Prostate gland (tissue), 2 donors: ENCODE results near the gene OPA1. TPM values are rescaled to one million over a fixed set of nuclear protein-coding genes. Genes with fewer than 3 reads are reported as not detected.

Source experiments
- DNase-seq: peaks from one replicate; pipeline ENCODE4 v3.0.0-alpha.2; 2019; ENCODE audit warnings: low spot score
- H3K27ac ChIP-seq, 2 donors: fragments of 200-600 bp; sonication (generic); 2 replicates each; pipeline ENCODE4 v1.5.1; 2017 to 2019
- H3K27me3 ChIP-seq: fragments of 200-600 bp; sonication (generic); replicated peaks from 2 replicates; pipeline ENCODE4 v1.5.1; 2019; ENCODE audit not compliant: insufficient read depth
- H3K36me3 ChIP-seq, 2 donors: fragments of 200-600 bp; sonication (generic); 1 replicate in 1 of 2; 2 replicates in 1 of 2; pipeline versions ENCODE4 v1.5.1 to v1.8.1; 2017 to 2019
- H3K4me1 ChIP-seq: fragments of 200-600 bp; sonication (generic); replicated peaks from 2 replicates; pipeline ENCODE4 v1.5.1; 2019
- H3K4me3 ChIP-seq, 2 donors: fragments of 200-600 bp; sonication (generic); 2 replicates each; pipeline ENCODE4 v1.5.1; 2017 to 2019
- H3K9me3 ChIP-seq: fragments of 200-600 bp; sonication (generic); 2 replicates; pipeline ENCODE4 v1.5.1; 2017
- POLR2A ChIP-seq: fragments of 450-650 bp; IDR thresholded peaks from one replicate; pipeline ENCODE4 v1.6.1; 2016; ENCODE audit warnings: antibody characterized with exemption, mild to moderate bottlenecking
- POLR2AphosphoS5 ChIP-seq: sonication (generic); formaldehyde crosslinking; IDR thresholded peaks from one replicate; pipeline ENCODE4 v1.6.1; 2017; ENCODE audit warnings: antibody characterized with exemption
- whole genome bisulfite sequencing: methylation state at CpG from one replicate; pipeline ENCODE4 v1.1.5; 2018; 5-methylcytosine and 5-hydroxymethylcytosine counted together
- intact Hi-C: fragments of 100-400 bp; cut with DNase I; formaldehyde crosslinking; loops from one replicate; pipeline ENCODE4 v1.14.2; 2022
- total RNA-seq, 2 donors: library from RNA; depleted of rRNA; stranded (reverse); fragments of >200 nt; gene quantifications; one replicate each; pipeline ENCODE4 v1.1.0, GENCODE V29; 2016
- TF ChIP-seq, protein P1 (sequence below), 4 experiments: fragments of 200-600 bp in 2 of 4; fragments of 450-650 bp in 2 of 4; sonication (generic) in 2 of 4; IDR thresholded peaks; 1 replicate in 3 of 4; 2 replicates in 1 of 4; pipeline ENCODE4 v1.5.1; 2016 to 2019; ENCODE audit warnings: antibody characterized with exemption in 4 of 4, mild to moderate bottlenecking in 2 of 4, moderate library complexity in 2 of 4

OPA1 gene
- total RNA-seq, 2 donors from 2014 or later, result 27.1 to 45.1 TPM

DNA sequence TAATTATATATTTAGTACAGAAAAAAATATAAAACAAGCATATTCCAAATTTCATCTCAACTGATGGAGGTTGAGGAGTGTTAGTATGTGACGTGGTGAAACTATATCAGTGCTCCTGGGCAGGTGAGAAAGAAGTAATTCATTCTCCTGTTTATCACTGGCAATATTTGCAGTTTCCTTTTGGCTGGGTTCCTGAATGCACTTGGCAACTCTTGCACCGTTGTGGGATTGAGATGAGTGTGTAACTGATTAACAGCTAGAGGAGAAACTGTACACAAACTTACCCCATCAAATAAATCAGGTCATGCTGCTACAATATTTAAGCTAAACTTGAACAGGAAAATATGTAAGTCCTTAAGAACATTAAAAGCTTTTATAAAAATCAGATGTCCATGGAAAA, 36.2 kb upstream of the OPA1 start:
- Histone ChIP-seq H3K4me1 (no peaks in the 10 kb centered on the region), H3K27ac (no peak overlapping the region), H3K4me3 (no peak overlapping the region), H3K36me3 (no peaks in the 10 kb centered on the region), H3K9me3 (no peaks in the 10 kb centered on the region), H3K27me3 (no peaks in the 10 kb centered on the region)
- intact Hi-C loops, result no loop called here
- TF ChIP-seq POLR2A, result no peak
- TF ChIP-seq, protein P1, sequence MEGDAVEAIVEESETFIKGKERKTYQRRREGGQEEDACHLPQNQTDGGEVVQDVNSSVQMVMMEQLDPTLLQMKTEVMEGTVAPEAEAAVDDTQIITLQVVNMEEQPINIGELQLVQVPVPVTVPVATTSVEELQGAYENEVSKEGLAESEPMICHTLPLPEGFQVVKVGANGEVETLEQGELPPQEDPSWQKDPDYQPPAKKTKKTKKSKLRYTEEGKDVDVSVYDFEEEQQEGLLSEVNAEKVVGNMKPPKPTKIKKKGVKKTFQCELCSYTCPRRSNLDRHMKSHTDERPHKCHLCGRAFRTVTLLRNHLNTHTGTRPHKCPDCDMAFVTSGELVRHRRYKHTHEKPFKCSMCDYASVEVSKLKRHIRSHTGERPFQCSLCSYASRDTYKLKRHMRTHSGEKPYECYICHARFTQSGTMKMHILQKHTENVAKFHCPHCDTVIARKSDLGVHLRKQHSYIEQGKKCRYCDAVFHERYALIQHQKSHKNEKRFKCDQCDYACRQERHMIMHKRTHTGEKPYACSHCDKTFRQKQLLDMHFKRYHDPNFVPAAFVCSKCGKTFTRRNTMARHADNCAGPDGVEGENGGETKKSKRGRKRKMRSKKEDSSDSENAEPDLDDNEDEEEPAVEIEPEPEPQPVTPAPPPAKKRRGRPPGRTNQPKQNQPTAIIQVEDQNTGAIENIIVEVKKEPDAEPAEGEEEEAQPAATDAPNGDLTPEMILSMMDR (IDR thresholded peaks at IDR 0.05), result no peak
- WGBS, result 43% methylated on average over 2 of the region's 2 CpGs
- DNase-seq, result no peak

- TF ChIP-seq, protein P1 (IDR thresholded peaks at IDR 0.05), result no peak
- TF ChIP-seq POLR2A, result no peak
- no peak for TF ChIP-seq POLR2AphosphoS5
- no peak overlapping the region for H3K27ac ChIP-seq
- intact Hi-C loops, result no loop called here
Observed at GRCh38 chr3:193559100-193559499, 33.9 kb upstream of the OPA1 start.

GRCh38 chr3:193560091-193560490, 32.9 kb upstream of the OPA1 start:
- Histone ChIP-seq H3K27ac (no peak overlapping the region), H3K36me3 (no peaks in the 10 kb centered on the region), H3K9me3 (no peaks in the 10 kb centered on the region), H3K4me3 (no peak overlapping the region), H3K4me1 (no peaks in the 10 kb centered on the region), H3K27me3 (no peaks in the 10 kb centered on the region)
- no peak for TF ChIP-seq POLR2A
- TF ChIP-seq POLR2AphosphoS5, result no peak
- TF ChIP-seq, protein P1 (IDR thresholded peaks at IDR 0.05), result no peak
- intact Hi-C loops, result no loop called here
- WGBS, result 89% methylated on average over 4 of the region's 4 CpGs
- DNase-seq, result no peak

More at GRCh38 chr3:193559100-193559499, 33.9 kb upstream of the OPA1 start:
- Histone ChIP-seq H3K4me3 (no peak overlapping the region), H3K9me3 (no peaks in the 10 kb centered on the region), H3K27me3 (no peaks in the 10 kb centered on the region), H3K36me3 (no peaks in the 10 kb centered on the region), H3K4me1 (no peaks in the 10 kb centered on the region)
- DNase-seq, result no peak

DNA sequence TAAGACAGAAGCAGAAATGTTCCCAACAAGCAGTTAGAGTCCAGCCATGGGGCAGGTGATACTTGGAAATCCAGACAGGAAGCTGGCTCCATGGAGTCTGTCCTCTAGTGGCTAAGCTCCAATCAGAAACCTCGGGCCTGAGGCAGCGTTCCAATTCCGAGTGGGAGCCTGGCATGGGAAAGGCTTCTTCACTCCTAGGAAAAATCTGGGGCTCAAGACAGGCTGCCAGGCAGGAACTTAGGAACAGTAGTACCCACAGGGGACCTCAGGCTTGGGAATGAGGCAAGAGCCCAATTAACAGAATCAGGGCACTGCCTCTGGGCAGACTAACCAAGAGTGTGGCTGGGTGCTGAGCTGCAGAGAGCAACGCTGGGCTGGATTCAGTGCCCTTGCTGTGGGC, 32.1 kb upstream of the OPA1 start:
- H3K4me1 ChIP-seq, result no peaks in the 10 kb centered on the region
- TF ChIP-seq POLR2A (no peak), POLR2AphosphoS5 (no peak)
- TF ChIP-seq, protein P1 (IDR thresholded peaks at IDR 0.05), result no peak
- H3K4me3 ChIP-seq, result no peak overlapping the region
- H3K9me3 ChIP-seq, result no peaks in the 10 kb centered on the region
- no peaks in the 10 kb centered on the region for H3K36me3 ChIP-seq
- no peaks in the 10 kb centered on the region for H3K27me3 ChIP-seq
- H3K27ac ChIP-seq, result no peak overlapping the region
- intact Hi-C loops, result no loop called here
- no peak for DNase-seq
- 82% methylated on average over 4 of the region's 4 CpGs for WGBS

DNA sequence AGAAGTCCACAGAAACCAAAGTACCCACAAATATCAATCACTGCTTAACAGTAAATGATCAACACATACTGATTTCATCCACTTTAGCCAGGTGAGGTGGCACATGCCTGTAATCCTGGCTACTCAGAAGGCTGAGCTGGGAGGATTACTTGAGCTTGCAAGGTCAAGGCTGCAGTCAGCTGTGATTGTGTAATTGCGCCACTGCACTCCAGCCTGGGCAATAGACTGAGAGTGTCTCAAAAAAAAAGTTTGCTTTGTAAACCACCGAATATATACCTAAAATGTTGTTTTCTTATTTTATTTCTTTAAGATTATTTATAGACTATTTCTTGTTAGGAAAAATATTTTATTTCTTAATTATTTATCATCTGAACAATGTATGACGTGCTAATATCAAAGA, 29.6 kb upstream of the OPA1 start:
- no peaks in the 10 kb centered on the region for H3K4me1 ChIP-seq
- no peak overlapping the region for H3K27ac ChIP-seq
- H3K9me3 ChIP-seq, result no peaks in the 10 kb centered on the region
- TF ChIP-seq POLR2AphosphoS5, result no peak
- TF ChIP-seq, protein P1 (IDR thresholded peaks at IDR 0.05), result no peak
- no peak for TF ChIP-seq POLR2A
- 94% methylated on average over 3 of the region's 3 CpGs for WGBS
- no peaks in the 10 kb centered on the region for H3K36me3 ChIP-seq
- no peak for DNase-seq
- no peak overlapping the region for H3K4me3 ChIP-seq
- intact Hi-C loops, result no loop called here
- no peaks in the 10 kb centered on the region for H3K27me3 ChIP-seq
